GM10266 (cell line): ENCODE measurements around the gene JARID2.
A peak's percentile ranks its signal among the peaks of the same experiment; 100 is the strongest.

Source experiments
- DNase-seq: peaks from one replicate; pipeline ENCODE4 v3.0.0; 2012; ENCODE audit errors: extremely low spot score
- TF ChIP-seq, protein P1 (sequence below): IDR thresholded peaks from 2 replicates; pipeline ENCODE4 v1.5.1; 2012; ENCODE audit warnings: mild to moderate bottlenecking, low read depth; ENCODE audit not compliant: control insufficient read depth, insufficient read depth; ENCODE audit errors: missing control alignments

JARID2 gene

GRCh38 chr6:15253203-15254022, 7.5 kb downstream of the JARID2 start:
- DNase-seq, result peak; percentile 37
- TF ChIP-seq, protein P1, sequence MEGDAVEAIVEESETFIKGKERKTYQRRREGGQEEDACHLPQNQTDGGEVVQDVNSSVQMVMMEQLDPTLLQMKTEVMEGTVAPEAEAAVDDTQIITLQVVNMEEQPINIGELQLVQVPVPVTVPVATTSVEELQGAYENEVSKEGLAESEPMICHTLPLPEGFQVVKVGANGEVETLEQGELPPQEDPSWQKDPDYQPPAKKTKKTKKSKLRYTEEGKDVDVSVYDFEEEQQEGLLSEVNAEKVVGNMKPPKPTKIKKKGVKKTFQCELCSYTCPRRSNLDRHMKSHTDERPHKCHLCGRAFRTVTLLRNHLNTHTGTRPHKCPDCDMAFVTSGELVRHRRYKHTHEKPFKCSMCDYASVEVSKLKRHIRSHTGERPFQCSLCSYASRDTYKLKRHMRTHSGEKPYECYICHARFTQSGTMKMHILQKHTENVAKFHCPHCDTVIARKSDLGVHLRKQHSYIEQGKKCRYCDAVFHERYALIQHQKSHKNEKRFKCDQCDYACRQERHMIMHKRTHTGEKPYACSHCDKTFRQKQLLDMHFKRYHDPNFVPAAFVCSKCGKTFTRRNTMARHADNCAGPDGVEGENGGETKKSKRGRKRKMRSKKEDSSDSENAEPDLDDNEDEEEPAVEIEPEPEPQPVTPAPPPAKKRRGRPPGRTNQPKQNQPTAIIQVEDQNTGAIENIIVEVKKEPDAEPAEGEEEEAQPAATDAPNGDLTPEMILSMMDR, result no peak

DNA sequence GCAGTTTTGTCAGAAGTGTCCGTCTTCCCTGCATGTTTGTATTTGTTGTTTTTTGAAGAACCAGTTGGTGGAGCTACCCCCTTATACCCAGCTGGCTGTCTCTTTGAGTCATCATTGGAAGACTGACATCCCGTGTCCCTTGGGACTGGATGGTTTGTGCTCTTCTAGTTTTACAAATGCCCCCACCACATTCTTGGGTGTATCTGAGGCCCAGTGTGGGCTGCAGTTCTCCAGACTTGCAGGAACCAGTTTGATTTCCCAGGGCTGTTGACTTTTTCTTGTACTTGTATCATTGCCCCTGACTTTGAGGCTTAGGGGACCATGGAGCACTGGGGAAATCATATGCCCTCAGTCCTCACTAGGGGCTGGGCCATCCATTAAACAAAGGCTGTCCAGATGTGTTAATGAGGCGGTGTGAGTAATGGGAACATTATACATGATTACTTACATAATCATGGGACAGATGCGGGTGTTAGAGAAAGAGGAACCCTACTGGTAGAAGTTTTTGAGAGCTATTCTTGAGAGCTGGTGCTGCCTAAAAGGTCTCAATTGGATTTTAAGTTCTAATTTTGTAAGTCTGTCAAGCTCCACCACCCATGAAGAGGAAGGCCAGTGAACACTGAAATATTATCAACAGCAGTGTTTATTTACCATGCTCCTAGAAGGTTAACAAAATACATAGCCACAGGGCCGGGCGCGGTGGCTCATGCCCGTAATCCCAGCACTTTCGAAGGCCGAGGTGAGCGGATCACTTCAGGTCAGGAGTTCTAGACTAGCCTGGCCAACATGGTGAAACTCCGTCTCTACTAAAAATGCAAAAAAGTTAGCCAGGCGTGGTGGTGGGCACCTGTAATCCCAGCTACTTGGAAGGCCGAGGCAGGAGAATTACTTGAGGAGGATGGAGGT, 8.5 kb downstream of the JARID2 start:
- TF ChIP-seq, protein P1, result peak; percentile 49
- DNase-seq, result no peak

- TF ChIP-seq, protein P1, result no peak
- DNase-seq, result no peak
These were observed 9.6 kb downstream of the JARID2 start for GRCh38 chr6:15255481-15255880.

DNA sequence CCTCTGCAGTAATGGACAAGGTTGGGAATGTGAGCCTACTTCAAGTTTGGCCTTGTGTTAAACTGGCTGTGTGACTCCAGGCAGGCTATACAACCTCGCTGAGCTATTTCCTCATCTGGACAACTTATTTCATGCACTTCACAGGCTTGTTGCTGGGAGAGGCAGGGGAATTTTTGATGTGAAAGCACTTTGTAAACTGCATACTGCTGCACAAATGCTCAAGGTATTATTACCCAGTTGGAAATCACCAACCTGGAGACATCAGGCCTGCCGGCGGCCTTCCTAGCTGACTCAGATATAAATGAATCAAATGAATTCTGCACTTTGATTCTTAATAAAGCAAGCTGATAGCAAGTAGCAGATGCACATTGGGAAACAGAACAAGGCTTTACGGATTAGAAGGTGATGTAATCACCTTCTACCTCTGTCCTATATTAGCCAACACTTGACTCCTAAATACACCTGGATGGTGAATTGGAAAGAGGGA, 10.1 kb downstream of the JARID2 start:
- no peak for DNase-seq
- TF ChIP-seq, protein P1, result no peak

DNA sequence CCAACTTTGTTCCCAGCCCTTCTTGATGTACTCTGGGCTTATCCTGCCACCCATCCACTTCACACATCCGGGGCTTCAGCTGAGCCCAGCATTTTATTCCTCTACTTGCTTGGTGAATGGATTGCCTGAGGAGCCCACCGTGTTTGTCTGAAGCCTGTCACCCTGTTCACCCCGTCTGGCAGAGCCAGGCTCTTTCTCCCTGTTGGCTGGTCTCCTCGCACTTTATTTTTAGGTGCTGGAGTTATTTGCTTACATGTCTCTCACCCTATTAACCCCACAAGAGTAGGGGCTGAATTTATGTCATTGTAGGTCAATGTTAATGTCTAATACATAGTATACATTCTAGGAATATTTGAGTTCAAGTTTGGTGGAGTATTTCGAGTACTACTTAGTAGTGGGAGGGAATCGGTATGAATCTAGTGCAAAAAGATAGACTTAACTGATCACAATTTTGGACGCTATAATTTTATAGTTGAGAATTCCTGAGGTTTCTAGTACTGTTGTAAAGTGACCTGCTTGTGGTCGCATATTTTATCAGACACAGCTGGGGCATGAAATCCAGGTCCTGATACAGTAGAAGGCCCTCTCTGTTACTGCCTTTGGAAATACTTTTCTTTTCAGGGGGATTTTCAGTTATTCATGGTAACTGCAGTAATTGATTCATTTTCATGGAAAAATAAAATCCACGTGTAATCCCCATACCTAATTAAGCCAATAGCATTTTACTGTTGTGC, 10.8 kb downstream of the JARID2 start:
- DNase-seq, result no peak
- TF ChIP-seq, protein P1, result no peak

- TF ChIP-seq, protein P1, result no peak
- no peak for DNase-seq
These were observed 11.7 kb downstream of the JARID2 start for GRCh38 chr6:15257357-15258132.
